KBM-7 (cell line): Measurements from ENCODE around the gene FLOT2.
A peak's percentile ranks its signal among the peaks of the same experiment; 100 is the strongest.
"Not testable (repeated sequence)": the region's sequence is repeated elsewhere in the genome, so short reads cannot be mapped to it uniquely, and the experiment has no call there.

Source experiments
- DNase-seq: peaks from one replicate; pipeline ENCODE4 v3.0.0-alpha.2; 2015
- in situ Hi-C: fragments of 300-500 bp; cut with MboI; formaldehyde crosslinking; loops from 2 replicates; pipeline ENCODE4 v1.14.3; 2020; ENCODE audit warnings: low sequenced_read_pairs, low pct_unique_long_range_greater_than_20kb, mixed read lengths

FLOT2 gene

DNA sequence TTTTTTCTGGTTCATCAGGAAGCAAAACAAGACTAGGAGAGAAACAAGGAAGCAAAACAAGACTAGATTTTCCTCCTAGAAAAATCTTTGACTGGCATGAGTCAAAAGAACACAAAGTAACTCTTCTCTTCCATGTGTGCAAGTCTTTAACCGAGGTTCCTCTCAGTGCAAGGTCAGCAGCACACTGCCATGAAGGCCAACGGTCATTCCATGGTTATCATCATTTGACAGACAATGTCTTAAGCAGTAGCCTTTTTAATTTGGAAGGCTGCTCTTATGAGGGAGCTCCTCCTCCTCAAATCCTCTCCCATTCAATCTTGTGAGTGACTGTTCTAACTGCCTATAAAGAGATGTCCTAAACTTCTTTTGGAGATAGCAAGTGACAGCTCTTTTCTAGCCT lies 20.8 kb upstream of the FLOT2 start:
- DNase-seq = no peak
- in situ Hi-C loops = no loop called here

DNA sequence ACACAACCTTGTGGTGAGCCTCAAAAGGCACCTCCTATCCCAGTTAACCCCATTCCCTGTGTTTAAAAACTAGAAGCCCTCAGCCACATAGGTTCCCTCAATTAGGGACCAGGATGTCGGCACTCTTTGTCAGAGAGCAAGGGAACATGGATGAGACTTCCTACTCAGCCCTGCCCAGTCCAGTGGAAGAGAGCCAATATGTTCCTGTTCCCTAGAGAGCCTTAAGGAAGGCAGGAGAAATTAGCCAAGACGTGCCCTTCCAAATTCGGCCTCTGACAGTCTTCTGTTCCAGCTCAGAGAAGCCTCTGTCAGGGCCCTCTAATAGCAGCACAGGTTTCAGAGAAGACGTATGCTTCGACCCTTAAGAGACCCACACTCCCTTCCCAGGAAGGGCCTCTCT lies 19.9 kb upstream of the FLOT2 start:
- DNase-seq = no peak
- in situ Hi-C loops = no loop called here

DNA sequence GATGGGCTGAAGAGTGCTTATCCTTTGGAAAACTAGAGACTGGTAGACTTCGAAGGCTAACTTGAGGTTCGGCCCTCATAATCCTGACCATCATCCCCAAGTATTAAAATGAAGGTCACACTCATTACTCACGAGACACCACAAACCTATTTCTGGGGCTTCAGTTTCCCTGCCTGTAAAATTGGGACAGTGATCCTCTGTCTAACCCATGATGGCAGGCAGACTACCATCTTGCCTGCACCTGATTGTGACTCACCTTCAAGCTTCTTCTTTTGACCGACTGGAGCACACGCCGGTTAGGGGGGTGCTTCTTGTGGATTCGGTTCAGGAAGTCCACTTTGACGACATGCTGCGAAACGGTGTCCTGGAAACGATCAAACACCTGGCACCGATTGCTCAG lies 19.5 kb upstream of the FLOT2 start:
- DNase-seq = no peak
- in situ Hi-C loops = no loop called here

DNA sequence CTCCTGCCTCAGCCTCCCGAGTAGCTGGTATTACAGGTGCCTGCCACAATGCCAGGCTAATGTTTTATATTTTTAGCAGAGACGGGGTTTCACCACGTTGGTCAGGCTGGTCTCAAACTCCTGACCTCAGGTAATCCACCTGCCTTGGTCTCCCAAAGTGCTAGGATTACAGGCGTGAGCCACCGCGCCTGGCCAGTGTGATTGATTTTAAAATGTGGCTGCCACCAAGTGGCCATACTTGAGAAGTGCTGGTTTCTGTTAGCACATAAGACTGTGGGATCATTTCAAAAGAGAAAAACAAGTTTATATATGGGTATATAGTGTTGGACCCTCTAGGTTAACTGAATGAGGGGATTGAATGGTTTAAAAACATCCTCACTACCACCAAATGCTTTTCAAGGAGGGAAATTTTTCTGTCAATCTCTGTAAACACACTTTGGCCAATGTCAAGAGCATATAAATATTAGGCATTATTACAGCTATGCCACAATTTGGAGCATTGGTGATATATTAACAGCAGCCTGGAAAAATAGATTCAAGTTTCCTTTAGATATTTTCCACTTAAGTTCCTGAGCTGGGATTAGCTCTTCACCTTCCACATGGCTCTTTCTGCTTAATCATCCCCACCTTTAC lies 18.9 kb upstream of the FLOT2 start:
- in situ Hi-C loops = no loop called here
- peak; percentile 51 for DNase-seq

DNA sequence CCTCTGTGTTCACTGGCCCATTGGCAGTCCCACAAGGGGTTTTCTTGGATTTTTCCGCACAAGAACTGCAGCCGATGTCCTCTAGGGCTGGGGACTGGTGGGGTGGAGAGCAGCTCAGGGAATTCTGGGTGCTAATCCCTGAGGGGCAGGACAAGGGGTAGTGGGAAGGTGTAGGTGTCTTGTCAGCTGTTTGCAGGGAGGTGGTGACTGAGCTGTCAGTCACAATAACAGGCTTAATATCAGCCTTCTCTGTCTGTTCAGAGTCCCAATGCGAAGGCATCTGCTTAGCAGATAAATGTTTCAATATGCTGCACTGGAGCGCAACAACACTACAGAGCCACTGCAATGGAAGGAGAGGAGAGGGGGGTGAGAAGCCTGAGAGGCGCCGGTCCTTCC lies 15.4 kb upstream of the FLOT2 start:
- DNase-seq = no peak
- in situ Hi-C loops = no loop called here

DNA sequence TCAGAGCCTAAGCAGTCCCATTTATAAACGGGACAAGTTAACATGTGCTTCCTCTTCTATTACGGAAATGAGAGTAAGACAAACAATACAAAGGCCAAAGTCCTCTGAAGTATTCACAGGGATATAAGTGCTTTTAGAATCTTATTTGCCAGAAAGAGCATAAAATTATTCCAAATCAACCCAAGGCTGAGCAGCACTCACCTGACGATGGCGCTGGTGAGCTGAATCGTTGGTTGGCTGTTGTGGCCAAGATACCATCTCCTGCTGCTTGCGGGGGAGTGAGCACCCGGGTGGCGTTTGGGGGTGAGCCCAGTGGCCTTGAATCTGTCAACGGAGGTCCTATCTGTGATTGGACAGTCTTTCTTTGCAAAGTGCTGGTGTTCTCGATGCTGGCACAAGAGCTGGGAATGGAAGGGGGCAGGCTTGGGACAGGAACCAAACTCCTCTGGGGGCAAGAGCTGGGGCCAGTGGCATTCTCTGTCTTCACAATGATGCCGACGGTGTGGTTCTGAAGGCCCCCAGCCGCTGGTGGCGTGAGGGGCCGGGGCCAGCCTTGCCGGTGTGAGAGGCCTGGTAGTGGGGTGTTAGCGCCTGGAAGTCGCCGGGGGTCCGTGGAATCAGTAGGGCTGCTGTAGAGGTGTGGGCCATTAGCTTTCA lies 14.9 kb upstream of the FLOT2 start:
- DNase-seq = peak; percentile 49
- in situ Hi-C loops = no loop called here

DNA sequence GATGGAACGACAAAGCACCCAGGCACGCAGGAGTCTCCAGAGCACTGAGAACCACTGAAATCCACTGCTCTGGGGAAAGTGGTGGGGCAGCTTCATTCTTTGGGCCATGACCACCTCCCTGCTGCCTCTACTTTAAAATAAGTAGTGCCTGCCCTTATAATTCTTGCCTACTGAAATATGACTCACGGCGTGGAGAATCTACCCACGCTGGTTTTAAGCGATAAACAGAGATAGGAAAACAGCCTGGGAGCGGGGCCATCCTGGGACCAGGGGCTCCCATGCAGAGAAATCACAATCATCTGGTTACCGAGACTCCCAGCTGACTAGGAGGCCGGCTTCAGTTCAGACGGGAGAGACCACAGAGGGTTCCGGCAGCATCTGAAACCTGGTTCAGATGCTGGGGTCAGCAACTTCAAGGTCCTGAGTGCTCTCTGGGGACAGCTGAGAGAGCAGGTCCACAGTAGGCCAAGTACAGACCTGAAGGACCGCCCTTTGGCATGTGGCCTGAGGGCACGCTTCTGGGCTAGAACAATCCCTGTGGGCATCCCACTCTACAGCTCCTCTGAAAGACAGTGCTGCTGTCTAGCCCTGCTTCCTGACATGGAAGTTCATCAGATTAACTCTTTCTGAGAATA lies 14.0 kb upstream of the FLOT2 start:
- no peak for DNase-seq
- in situ Hi-C loops = no loop called here

DNA sequence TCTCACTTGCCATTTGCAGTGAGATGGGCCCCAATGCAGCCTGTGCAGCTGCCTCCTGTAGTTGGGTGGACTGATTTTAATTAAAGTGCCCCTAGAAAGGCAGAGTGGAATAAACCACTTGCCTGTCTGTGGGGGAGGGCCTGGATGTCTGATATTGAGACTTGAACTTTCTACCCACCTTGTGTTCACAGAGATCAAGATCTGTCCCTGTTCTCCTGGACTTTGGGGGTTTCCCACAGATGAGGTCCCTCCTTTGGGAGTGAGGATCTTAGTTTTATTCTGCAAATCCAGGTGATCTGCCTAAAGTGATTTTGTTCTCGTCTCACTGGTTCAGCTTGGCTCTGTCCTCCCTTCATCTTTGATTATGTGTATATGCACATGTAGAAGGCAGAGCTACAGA lies 13.0 kb upstream of the FLOT2 start:
- no peak for DNase-seq
- in situ Hi-C loops = no loop called here

DNA sequence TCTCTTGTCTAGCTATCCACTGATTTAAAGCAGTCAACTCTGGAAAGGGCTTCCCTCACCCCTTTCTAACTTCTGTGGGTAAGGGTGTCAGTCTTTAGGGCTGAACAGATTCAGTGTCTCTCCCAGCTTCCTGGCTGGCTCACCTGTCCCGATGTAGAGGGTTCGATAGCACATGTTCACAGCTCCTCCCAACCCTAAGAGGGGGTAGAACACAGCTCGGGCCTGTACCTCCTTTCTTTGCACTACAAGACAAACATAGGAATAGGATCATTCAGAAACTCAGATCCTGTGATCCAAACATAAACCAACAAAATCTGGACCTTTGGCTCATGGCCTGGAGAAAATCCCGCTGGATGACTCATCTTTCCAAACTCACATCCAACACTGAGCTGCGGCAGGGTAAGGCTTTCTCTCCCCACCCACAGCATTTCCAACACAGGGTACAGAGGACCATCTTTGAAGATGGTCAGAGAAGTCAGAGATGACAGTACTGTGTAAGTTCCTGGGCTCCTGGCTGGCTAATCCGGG lies 11.2 kb upstream of the FLOT2 start:
- no peak for DNase-seq

DNA sequence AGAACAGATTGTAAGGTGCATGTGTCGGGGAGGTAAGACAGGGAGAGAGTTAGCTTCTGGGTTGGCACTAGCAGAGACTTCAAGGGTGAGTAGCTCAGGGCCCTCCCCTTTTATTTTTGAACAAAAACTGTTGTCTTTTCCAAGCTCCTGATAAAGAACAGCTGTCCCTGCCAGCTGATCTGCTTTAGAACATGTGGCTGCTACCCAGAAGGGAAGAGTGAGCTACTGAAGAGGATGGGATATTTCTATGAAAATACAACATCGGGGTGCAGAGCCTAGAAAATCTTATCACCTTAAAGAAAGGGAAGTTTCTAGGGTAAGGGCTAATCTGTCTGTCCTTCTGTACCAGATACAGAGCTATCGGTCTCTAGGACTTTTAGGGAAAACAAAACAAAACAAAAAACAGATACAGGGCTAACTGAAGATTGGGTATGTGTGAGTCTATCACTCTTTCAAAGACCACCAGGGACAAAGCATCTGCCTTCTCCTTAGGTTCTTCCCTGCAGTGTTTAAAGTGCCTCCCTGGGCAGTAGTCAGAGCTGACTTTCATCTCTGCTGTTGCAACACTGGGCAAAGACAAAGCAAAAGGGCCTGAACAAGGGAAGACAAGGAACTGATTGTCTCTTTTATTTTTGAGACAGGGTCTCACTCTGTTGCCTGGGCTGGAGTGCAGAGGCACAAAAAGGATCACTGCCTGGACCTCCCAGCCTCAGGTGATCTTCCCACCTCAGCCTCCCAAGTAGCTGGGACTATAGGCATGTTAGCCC lies 10.4 kb upstream of the FLOT2 start:
- in situ Hi-C loops = no loop called here
- DNase-seq = no peak

More for the DNA sequence above, 11.2 kb upstream of the FLOT2 start:
- in situ Hi-C loops = no loop called here

DNA sequence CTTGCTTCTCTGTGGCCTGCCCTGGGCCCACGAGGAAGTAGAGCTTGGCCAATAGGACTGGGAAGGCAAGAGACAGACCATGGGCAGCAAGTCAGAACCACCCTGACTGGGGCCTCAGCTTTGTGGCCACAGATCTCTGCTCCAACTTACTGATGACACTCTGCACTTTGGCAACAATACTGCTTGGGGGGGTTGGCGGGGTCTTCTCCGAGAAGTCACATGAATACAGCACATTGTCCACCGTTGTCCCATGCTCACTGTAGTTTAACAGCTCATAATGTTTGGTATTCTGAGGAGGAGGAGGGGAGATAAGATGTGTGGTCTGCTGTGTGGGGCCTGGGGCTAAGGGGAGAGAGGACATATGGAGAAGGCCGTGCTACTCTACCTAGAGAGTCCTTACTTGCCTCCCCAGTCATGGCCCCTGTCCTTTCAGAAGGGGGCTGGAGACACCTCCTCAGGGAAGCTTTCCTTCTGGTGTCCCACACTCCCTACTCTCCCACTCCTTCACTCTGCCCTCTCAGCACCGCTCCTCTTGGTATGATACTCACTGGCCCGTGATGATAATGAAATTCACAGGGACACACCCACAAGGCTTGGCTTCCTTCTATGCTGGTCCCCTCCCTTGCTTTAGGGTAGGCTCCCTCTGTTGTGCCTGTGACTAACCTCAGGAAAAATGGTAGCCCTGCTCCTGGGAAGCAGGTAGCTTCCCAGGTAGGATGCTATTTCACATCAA lies 9.3 kb upstream of the FLOT2 start:
- in situ Hi-C loops = no loop called here
- no peak for DNase-seq

DNA sequence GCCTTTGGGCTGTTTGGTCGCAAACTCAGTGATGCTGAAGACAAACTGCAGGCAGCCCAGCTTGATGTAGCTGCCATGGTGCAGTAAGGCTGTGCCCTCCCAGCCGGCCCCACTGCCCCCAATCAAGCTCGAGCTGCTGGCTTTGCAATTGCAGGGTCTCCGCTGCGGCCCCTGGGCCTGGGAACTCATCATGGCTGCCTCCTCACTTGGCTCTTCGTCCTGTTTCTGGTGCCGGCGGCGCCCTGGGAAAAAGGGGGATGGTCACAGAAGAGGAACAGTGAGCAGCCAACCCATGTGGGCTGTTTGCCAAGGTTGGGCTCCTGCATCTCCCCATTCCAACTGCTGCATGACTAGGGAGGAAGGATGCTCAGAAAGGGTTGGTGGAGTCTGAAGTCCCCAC lies 8.7 kb upstream of the FLOT2 start:
- in situ Hi-C loops = no loop called here
- DNase-seq = no peak

DNA sequence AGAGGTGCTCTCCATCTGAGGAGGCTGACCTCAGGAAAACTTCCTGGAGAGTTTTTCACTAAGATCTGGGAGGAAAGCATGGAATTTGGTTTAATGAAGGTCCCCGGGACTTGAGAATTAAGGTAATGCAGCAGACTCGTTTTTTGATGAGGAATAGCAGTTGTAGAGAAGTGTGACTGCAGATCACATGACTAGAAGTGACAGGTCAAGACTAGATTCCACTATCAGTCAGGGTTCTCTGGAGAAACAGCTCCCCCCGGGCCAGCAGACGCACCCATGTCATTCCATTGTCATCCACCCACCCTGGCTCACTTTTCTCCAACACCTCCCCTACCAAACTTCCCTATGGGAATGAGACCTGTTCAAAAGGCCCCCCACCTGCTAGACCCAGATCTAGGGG lies 7.3 kb upstream of the FLOT2 start:
- no peak for DNase-seq
- in situ Hi-C loops = no loop called here

DNA sequence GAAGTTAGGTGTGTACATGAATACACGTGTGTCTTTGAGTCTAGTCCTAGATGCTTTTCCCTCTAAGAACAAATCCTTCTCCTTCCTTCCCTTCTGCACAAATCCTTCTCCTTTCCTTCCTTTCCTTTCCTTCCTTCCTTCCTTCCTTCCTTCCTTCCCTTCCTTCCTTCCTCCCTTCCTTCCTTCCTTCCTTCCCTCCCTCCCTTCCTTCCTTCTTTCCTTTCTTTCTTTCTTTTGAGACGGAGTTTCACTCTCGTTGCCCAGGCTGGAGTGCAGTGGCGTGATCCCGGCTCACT lies 6.0 kb upstream of the FLOT2 start:
- DNase-seq, in situ Hi-C loops: not testable (repeated sequence)

DNA sequence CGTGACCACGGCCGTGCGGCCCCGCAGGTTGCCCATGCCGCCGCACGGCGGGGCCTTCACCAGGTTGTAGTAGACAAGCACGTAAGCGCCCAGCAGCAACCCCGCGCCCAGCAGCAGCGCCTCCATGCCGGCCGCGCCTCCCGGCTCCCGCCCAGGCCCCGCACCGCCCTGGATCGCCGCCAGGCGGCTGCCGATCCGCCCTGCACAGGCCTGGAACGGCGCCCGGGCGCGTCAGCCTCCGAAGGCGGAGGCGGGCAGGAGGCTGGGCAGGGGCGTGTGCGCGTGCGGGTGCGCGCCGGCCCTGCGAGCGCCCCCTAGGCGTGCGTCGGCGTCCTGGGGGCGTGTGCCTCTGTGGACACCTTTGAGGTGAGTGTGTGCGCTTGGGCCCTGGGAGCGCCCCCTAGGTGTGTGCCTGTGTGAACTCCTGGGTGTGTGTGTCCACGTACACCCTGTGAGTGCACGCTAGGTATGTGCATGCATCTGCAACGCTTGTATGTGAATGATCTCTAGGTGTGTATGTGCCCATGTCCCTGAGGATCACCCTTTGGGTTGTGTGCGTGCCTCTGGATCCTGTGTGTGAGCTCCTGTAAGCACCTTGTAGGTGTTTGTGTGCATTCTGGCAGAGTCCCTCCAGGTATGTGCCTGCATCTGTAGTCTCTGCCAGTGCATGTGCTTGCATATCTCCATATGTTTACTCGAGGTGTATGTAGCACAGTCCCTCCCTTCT lies 5.4 kb upstream of the FLOT2 start, which contains the start of gene DHRS13:
TSS of gene DHRS13 (minus strand) at position 261 of the 727 bp plus-strand sequence. CDS start at position 126, 135 bp downstream.
- DNase-seq = peak; percentile 98

DNA sequence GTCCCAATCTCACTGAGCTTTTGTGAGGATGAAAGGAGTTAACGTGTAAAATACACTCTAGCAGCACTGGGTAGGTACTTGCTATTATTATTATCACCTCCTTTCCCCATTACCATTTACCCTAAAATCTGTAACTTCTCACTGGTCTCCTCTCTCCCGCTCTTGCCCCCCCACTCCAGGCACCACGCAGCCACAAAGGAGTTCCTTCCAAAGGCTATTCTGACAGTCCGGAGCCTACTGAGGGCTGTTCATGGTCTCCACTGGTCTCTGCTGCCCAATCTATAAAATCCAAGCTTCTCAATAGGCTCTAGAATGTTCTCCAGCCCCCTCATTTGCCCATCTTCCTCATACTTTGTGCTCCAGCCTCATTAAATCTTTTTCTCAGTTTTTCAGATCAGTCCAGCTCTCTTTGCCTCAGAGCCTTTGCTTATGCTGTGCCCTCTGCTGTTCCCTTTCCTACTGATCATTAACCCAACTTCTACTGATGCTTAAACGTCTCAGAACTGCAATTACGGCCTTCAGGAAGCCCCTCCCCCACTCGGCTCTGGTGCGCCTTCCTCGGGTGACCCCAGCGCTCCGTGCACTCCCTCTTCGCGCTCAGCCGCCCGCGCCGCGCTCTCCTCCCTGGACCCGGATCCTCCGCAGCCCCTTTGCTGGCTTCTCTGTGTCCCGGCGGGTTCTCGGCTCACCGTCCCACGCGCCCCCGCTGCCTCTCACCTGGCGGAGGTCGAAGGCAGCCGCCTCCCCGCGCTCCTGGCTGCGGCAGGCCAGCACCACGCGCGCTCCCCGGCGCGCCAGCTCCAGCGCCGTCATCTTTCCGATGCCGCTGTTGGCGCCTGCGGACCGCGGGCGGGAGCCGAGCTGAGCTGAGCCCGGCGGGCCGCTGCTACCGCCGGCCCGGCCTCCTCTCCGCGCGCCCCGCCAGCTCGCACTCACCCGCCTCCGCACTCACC lies 4.6 kb upstream of the FLOT2 start:
- peak; percentile 68 for DNase-seq
- in situ Hi-C loops = no loop called here

More for the DNA sequence above, 5.4 kb upstream of the FLOT2 start, which contains the start of gene DHRS13:
- in situ Hi-C loops = no loop called here

DNA sequence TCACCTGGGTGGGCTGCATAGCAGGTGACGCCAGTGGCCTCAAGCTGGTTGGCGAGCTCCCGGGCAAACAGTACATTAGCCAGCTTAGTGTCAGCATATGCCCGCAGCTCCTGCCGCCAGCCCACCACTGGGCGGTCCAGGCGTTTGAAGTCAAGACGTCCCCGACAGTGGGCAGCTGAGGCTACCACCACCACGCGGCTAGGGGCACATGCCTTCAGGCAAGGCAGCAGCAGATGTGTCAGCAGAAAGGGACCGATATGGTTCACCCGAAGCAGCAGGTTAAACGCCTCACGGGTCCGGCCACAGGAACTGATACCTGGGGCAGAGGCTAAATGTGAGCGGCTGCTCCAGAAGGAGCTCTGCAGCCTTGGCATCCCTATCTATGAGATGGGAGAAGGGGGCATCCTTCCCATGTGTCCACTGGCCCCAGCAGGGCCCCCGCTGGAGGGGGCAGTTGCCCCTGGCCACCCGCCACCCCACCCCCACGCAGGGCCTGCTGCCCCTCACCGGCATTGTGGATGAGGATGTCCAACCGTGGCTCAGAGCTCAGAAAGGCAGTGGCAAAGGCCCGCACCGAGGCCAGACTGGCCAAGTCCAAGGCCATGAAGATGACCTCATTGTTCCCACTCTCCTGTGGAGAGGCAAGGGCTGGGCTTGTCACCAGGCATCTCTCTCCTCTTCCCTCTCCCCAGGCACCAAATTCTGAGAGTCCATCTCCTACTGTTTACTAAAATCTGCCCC lies 3.6 kb upstream of the FLOT2 start:
- no peak for DNase-seq
- in situ Hi-C loops = no loop called here
